Esophagus muscularis mucosa (tissue), 3 donors: ENCODE measurements around the gene TLK1.

ENCODE experiments used
- CTCF ChIP-seq, 3 experiments: fragments of 200-600 bp in 2 of 3; fragments of 450-650 bp in 1 of 3; sonication (generic) in 2 of 3; IDR thresholded peaks; one replicate each; pipeline ENCODE4 v1.5.1; 2017 to 2019; ENCODE audit warnings: antibody characterized with exemption in 3 of 3, mild to moderate bottlenecking in 2 of 3, moderate library complexity in 1 of 3
- POLR2A ChIP-seq: fragments of 450-650 bp; IDR thresholded peaks from one replicate; pipeline ENCODE4 v1.6.1; 2017; ENCODE audit warnings: antibody characterized with exemption, moderate library complexity, mild to moderate bottlenecking, low read depth
- POLR2AphosphoS5 ChIP-seq, 2 donors: sonication (generic); formaldehyde crosslinking; IDR thresholded peaks; one replicate each; pipeline ENCODE4 v1.6.1; 2017; ENCODE audit warnings: antibody characterized with exemption in 2 of 2

GRCh38 chr2:171100370-171100769, 60.3 kb downstream of the TLK1 start:
- TF ChIP-seq POLR2AphosphoS5 (IDR thresholded peaks at IDR 0.05) = no peak
- TF ChIP-seq CTCF (IDR thresholded peaks at IDR 0.05) = no peak
- no peak for TF ChIP-seq POLR2A
